Trophoblast cell (in vitro differentiated cells and primary cell): ENCODE data around the gene OR2J3. TPM values are rescaled to one million over a fixed set of nuclear protein-coding genes. Genes with fewer than 3 reads are reported as not detected.

Experiments used
- DNase-seq, 2 donors: peaks; one replicate each; pipeline ENCODE4 v3.0.0-alpha.2; 2016
- H2AFZ ChIP-seq: 2 replicates; pipeline ENCODE4 v1.6.1; 2013; ENCODE audit warnings: low read length, moderate library complexity, mild to moderate bottlenecking; ENCODE audit not compliant: insufficient read depth, poor library complexity
- H2AK5ac ChIP-seq: 2 replicates; pipeline ENCODE4 v1.6.1; 2013; ENCODE audit warnings: mild to moderate bottlenecking, low read length
- H2BK120ac ChIP-seq: 2 replicates; pipeline ENCODE4 v1.6.1; 2013; ENCODE audit warnings: low read length, mild to moderate bottlenecking, moderate library complexity; ENCODE audit not compliant: insufficient read depth, poor library complexity
- H2BK12ac ChIP-seq: 2 replicates; pipeline ENCODE4 v1.6.1; 2013; ENCODE audit warnings: mild to moderate bottlenecking, low read length, moderate library complexity
- H2BK5ac ChIP-seq: 2 replicates; pipeline ENCODE4 v1.6.1; 2013; ENCODE audit warnings: low read length, low read depth, moderate library complexity, mild to moderate bottlenecking; ENCODE audit not compliant: poor library complexity
- H3K14ac ChIP-seq: 2 replicates; pipeline ENCODE4 v1.6.1; 2013; ENCODE audit warnings: mild to moderate bottlenecking, low read length
- H3K18ac ChIP-seq: 2 replicates; pipeline ENCODE4 v1.6.1; 2013; ENCODE audit warnings: mild to moderate bottlenecking, low read length
- H3K23ac ChIP-seq: 2 replicates; pipeline ENCODE4 v1.6.1; 2013; ENCODE audit warnings: low read length
- H3K27ac ChIP-seq: 2 replicates; pipeline ENCODE4 v1.5.1; 2013; ENCODE audit warnings: low read depth, mild to moderate bottlenecking, inconsistent platforms, low read length, moderate library complexity
- H3K27me3 ChIP-seq: 2 replicates; pipeline ENCODE4 v1.6.1; 2013; ENCODE audit warnings: inconsistent platforms, mild to moderate bottlenecking, low read length, moderate library complexity; ENCODE audit not compliant: insufficient read depth
- H3K36me3 ChIP-seq, 2 experiments: 1 replicate in 1 of 2; 2 replicates in 1 of 2; pipeline ENCODE4 v1.6.1; 2013; ENCODE audit warnings: low read length in 2 of 2, mild to moderate bottlenecking in 2 of 2, moderate library complexity in 1 of 2; ENCODE audit not compliant: insufficient read depth in 2 of 2, control insufficient read depth in 1 of 2
- H3K4ac ChIP-seq: 2 replicates; pipeline ENCODE4 v1.6.1; 2013; ENCODE audit warnings: low read depth, mild to moderate bottlenecking, low read length, moderate library complexity
- H3K4me1 ChIP-seq, 2 experiments: 1 replicate in 1 of 2; 2 replicates in 1 of 2; pipeline ENCODE4 v1.6.1; 2013; ENCODE audit warnings: low read length in 2 of 2, mild to moderate bottlenecking in 2 of 2, moderate library complexity in 1 of 2; ENCODE audit not compliant: insufficient read depth in 2 of 2, control insufficient read depth in 1 of 2
- H3K4me2 ChIP-seq: 2 replicates; pipeline ENCODE4 v1.6.1; 2013; ENCODE audit warnings: inconsistent platforms, mild to moderate bottlenecking, low read length, moderate library complexity
- H3K4me3 ChIP-seq: 2 replicates; pipeline ENCODE4 v1.5.1; 2013; ENCODE audit warnings: mild to moderate bottlenecking, low read depth, low read length, inconsistent platforms
- H3K79me1 ChIP-seq: one replicate; pipeline ENCODE4 v1.6.1; 2013; ENCODE audit warnings: low read length
- H3K79me2 ChIP-seq: 2 replicates; pipeline ENCODE4 v1.6.1; 2013; ENCODE audit warnings: low read length, mild to moderate bottlenecking; ENCODE audit not compliant: control insufficient read depth, insufficient read depth, poor library complexity
- H3K9ac ChIP-seq: 2 replicates; pipeline ENCODE4 v1.6.1; 2013; ENCODE audit warnings: mild to moderate bottlenecking, low read length
- H3K9me3 ChIP-seq: 2 replicates; pipeline ENCODE4 v1.6.1; 2013; ENCODE audit warnings: low read depth, mild to moderate bottlenecking, control low read depth, inconsistent platforms, low read length; ENCODE audit not compliant: insufficient read depth
- H4K12ac ChIP-seq: 2 replicates; pipeline ENCODE4 v1.6.1; 2013; ENCODE audit warnings: low read depth, mild to moderate bottlenecking, low read length, moderate library complexity
- H4K8ac ChIP-seq: 2 replicates; pipeline ENCODE4 v1.6.1; 2013; ENCODE audit warnings: low read depth, mild to moderate bottlenecking, low read length, moderate library complexity
- H4K91ac ChIP-seq: one replicate; pipeline ENCODE4 v1.6.1; 2013; ENCODE audit warnings: low read depth, mild to moderate bottlenecking, low read length, moderate library complexity
- WGBS: extraction: QIAGEN DNeasy Blood & Tissue Kit; methylation state at CpG from one replicate; pipeline ENCODE4 v1.1.7; 2013; ENCODE audit warnings: missing lambda C conversion rate; ENCODE audit not compliant: insufficient read length, insufficient coverage; ENCODE audit errors: extremely low coverage; 5-methylcytosine and 5-hydroxymethylcytosine counted together
- polyA plus RNA-seq: library from polyadenylated mRNA; stranded (reverse); fragments of 200-250 nt; gene quantifications from 2 replicates; pipeline ENCODE4 v1.2.3, GENCODE V29; 2013

OR2J3 gene
- not detected in 2 replicates for polyA plus RNA-seq

DNA sequence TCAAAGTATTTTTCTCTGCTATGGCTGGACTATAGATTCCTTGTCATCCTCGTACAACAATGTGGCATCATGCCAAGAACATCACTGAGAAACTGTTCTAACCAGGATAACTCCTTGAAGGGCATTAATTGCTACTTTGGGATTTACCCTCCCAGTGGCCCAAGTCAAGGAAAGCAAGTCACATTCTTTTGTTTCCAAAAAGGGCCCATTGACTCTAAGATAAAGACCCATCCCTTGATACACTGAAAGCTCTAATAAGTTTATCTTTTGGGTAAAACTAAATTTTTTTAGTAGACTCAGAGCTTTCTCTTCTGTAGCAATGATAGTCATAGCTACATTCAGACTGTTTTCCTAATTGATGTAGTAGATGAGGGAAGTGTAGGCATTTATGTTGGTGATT is at the start of gene OR2J3:
Gene OR2J3 (plus strand): TSS at position 301 of the 400 bp plus-strand sequence. CDS start 3,833 bp downstream, outside the sequence.
- Histone ChIP-seq H3K36me3 (no peaks in the 10 kb centered on the region), H3K14ac (no peak within 1 kb of the TSS), H3K9ac (no peak within 1 kb of the TSS), H4K8ac (no peak within 1 kb of the TSS), H4K91ac (no peak within 1 kb of the TSS), H3K23ac (no peak within 1 kb of the TSS), H2AFZ (no peak within 1 kb of the TSS), H3K27ac (no peak within 1 kb of the TSS), H3K4me1 (no peaks in the 10 kb centered on the region), H3K79me1 (no peaks in the 10 kb centered on the region), H3K4ac (no peak within 1 kb of the TSS), H2AK5ac (no peak within 1 kb of the TSS), H2BK120ac (no peak within 1 kb of the TSS), H2BK5ac (no peak within 1 kb of the TSS), H3K4me2 (no peak within 1 kb of the TSS), H4K12ac (no peak within 1 kb of the TSS), H3K4me3 (no peak within 1 kb of the TSS), H3K27me3 (no peaks in the 10 kb centered on the region), H3K79me2 (no peaks in the 10 kb centered on the region), H3K18ac (no peak within 1 kb of the TSS), H3K9me3 (no peaks in the 10 kb centered on the region), H2BK12ac (no peak within 1 kb of the TSS)
- no peak for DNase-seq
- WGBS = no CpG with 5 or more reads among the region's 1 CpG

GRCh38 chr6:29071831-29072723 is 35.8 kb upstream of the OR2J3 start:
- Histone ChIP-seq H3K79me2 (no peaks in the 10 kb centered on the region), H4K8ac (no peak overlapping the region), H2BK12ac (no peak overlapping the region), H4K12ac (no peak overlapping the region), H3K14ac (no peak overlapping the region), H4K91ac (no peak overlapping the region), H3K4me1 (no peaks in the 10 kb centered on the region), H2AK5ac (no peak overlapping the region), H3K36me3 (no peaks in the 10 kb centered on the region), H2AFZ (no peak overlapping the region), H3K9me3 (no peaks in the 10 kb centered on the region), H3K23ac (no peak overlapping the region), H3K18ac (no peak overlapping the region), H2BK5ac (no peak overlapping the region), H3K27me3 (no peaks in the 10 kb centered on the region), H3K9ac (no peak overlapping the region), H3K4me2 (no peak overlapping the region), H3K4me3 (no peak overlapping the region), H2BK120ac (no peak overlapping the region), H3K4ac (no peak overlapping the region), H3K79me1 (no peaks in the 10 kb centered on the region), H3K27ac (no peak overlapping the region)
- DNase-seq = peak; percentile 42 to 64
- no CpG with 5 or more reads among the region's 9 CpGs for WGBS

DNA sequence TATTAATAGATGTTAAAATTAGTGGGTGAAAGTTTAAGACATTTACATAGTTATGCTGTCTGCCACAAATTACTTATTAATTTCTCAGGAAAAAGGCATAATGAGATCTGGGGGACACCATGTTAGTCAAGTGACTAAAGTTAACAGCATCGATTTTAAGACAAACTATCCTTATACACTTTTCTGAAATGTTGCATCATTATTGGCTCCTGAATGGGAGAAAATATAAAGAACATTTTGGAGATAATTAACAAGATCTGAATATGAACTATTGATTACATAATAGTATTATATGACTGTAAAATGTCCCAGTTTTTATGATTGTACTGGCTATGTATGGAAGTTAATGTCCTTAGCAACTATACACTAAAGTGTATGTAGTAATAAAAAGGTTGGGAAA is 28.7 kb upstream of the OR2J3 start:
- Histone ChIP-seq H3K14ac (no peak overlapping the region), H2BK120ac (no peak overlapping the region), H4K12ac (no peak overlapping the region), H3K9me3 (peaks cover 2% of the 10 kb centered on the region), H2AK5ac (no peak overlapping the region), H4K91ac (no peak overlapping the region), H4K8ac (no peak overlapping the region), H2BK5ac (no peak overlapping the region), H3K79me1 (no peaks in the 10 kb centered on the region), H3K36me3 (no peaks in the 10 kb centered on the region), H3K4ac (no peak overlapping the region), H2AFZ (no peak overlapping the region), H3K4me3 (no peak overlapping the region), H2BK12ac (no peak overlapping the region), H3K79me2 (no peaks in the 10 kb centered on the region), H3K4me1 (no peaks in the 10 kb centered on the region), H3K27ac (no peak overlapping the region), H3K18ac (no peak overlapping the region), H3K4me2 (no peak overlapping the region), H3K9ac (no peak overlapping the region), H3K23ac (no peak overlapping the region), H3K27me3 (no peaks in the 10 kb centered on the region)
- WGBS = no CpG with 5 or more reads among the region's 1 CpG
- DNase-seq = no peak

DNA sequence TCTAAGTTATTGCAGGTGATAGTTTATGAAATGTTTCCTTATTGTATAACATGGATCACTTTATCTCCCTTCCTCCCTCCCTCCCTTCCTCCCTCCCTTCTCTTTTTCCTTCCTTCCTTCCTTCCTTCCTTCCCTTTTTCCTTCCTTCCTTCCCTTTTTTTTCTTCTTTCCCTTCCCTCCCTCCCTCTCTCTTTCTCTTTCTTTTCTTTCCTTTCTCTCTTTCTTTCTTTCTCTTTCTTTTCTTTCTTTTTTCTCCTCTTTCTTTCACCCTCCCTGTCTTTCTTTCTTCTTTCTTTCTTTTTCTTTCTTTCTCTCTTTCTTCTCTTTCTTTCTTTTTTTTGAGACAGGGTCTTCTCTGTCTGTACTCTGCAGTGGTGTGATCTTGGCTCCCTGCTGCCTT is 26.5 kb upstream of the OR2J3 start:
- Histone ChIP-seq H2BK120ac (no peak overlapping the region), H3K79me2 (no peaks in the 10 kb centered on the region), H3K4ac (no peak overlapping the region), H2BK5ac (no peak overlapping the region), H4K91ac (no peak overlapping the region), H3K9me3 (peaks cover 2% of the 10 kb centered on the region), H3K27me3 (no peaks in the 10 kb centered on the region), H3K36me3 (no peaks in the 10 kb centered on the region), H4K12ac (no peak overlapping the region), H3K4me2 (no peak overlapping the region), H4K8ac (no peak overlapping the region), H3K27ac (no peak overlapping the region), H3K4me1 (no peaks in the 10 kb centered on the region), H3K14ac (no peak overlapping the region), H3K9ac (no peak overlapping the region), H3K18ac (no peak overlapping the region), H3K23ac (no peak overlapping the region), H2AK5ac (no peak overlapping the region), H2AFZ (no peak overlapping the region), H3K4me3 (no peak overlapping the region), H3K79me1 (no peaks in the 10 kb centered on the region), H2BK12ac (no peak overlapping the region)
- no peak for DNase-seq
